ENCODE data around the gene EEF1AKMT3. TPM values are rescaled to one million over a fixed set of nuclear protein-coding genes. Genes with fewer than 3 reads are reported as not detected.

The EEF1AKMT3 gene
- total RNA-seq, 1 donor = 8.3 TPM

DNA sequence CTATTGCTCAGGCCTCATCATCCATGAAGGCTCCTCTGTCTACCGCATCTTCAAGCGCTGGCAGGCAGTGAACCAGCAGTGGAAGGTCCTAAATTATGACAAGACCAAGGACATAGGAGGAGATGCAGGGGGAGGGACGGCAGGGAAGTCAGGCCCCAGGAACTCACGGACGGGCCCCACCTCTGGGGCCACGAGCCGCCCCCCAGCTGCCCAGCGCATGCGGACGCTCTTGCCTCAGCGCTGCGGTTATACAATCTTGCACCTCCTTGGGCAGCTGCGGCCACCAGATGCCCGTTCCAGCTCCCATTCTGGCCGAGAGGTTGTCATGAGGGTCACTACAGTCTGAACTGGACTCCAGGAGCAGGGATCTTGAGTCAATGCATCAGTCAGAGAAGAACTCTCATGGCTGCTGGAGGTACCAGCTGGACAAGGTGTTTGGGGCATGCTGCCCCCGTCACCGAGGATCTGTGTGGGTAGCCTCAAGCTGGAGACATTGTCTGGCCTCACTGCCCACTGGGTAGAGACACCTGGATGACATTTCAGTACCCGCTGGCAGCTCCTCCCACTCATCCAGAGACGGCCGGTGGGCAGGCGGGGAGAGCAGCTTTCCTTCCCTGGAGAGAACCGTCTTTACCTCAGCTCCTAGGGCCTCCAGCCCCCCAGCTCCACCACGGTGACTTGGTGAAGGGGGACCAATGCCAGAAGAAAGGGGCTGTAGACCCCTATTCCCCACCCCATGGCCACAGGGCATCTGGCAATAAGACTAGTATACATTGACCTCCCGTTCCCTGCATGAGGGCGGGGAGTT is 13.7 kb upstream of the EEF1AKMT3 start:
- no peak overlapping the region for H2AFZ ChIP-seq (ENCODE audit: low read length)
- H3K27ac ChIP-seq (ENCODE audit: low read depth, low read length) = no peak overlapping the region
- no peaks in the 10 kb centered on the region for H3K4me1 ChIP-seq (ENCODE audit: insufficient read depth, low read length)
- H3K36me3 ChIP-seq (ENCODE audit: insufficient read depth, low read length) = no peaks in the 10 kb centered on the region
- no peak for TF ChIP-seq CTCF (IDR thresholded peaks at IDR 0.05; ENCODE audit: extremely low read depth, low read depth, low read length)
- no peak overlapping the region for H3K4me3 ChIP-seq (ENCODE audit: insufficient read depth, low read length)
- H3K27me3 ChIP-seq (ENCODE audit: insufficient read depth, low read length) = peaks cover 47% of the 10 kb centered on the region
- H3K79me2 ChIP-seq (ENCODE audit: insufficient read depth, low read length) = no peaks in the 10 kb centered on the region
- DNase-seq (ENCODE audit: insufficient read length, low spot score, missing footprints) = no peak
- H3K4me2 ChIP-seq (ENCODE audit: insufficient read depth, low read length) = no peak overlapping the region
- H4K20me1 ChIP-seq (ENCODE audit: insufficient read depth, low read length) = peaks cover 2% of the 10 kb centered on the region
- no peaks in the 10 kb centered on the region for H3K9me3 ChIP-seq (ENCODE audit: low read depth, low read length)

GRCh38 chr12:57759360-57759980 is 12.9 kb upstream of the EEF1AKMT3 start:
- Histone ChIP-seq H3K27ac (ENCODE audit: low read depth, low read length) (no peak overlapping the region), H3K27me3 (ENCODE audit: insufficient read depth, low read length) (peaks cover 47% of the 10 kb centered on the region), H3K4me2 (ENCODE audit: insufficient read depth, low read length) (no peak overlapping the region), H3K79me2 (ENCODE audit: insufficient read depth, low read length) (no peaks in the 10 kb centered on the region), H3K36me3 (ENCODE audit: insufficient read depth, low read length) (no peaks in the 10 kb centered on the region), H3K4me1 (ENCODE audit: insufficient read depth, low read length) (no peaks in the 10 kb centered on the region), H4K20me1 (ENCODE audit: insufficient read depth, low read length) (peaks cover 2% of the 10 kb centered on the region), H3K9me3 (ENCODE audit: low read depth, low read length) (no peaks in the 10 kb centered on the region), H3K4me3 (ENCODE audit: insufficient read depth, low read length) (no peak overlapping the region), H2AFZ (ENCODE audit: low read length) (no peak overlapping the region)
- peak; percentile 82 for DNase-seq (ENCODE audit: insufficient read length, low spot score, missing footprints)
- peak; percentile 41 for TF ChIP-seq CTCF (IDR thresholded peaks at IDR 0.05; ENCODE audit: extremely low read depth, low read depth, low read length)

- no peaks in the 10 kb centered on the region for H3K79me2 ChIP-seq (ENCODE audit: insufficient read depth, low read length)
- no peak overlapping the region for H3K4me3 ChIP-seq (ENCODE audit: insufficient read depth, low read length)
- no peaks in the 10 kb centered on the region for H3K36me3 ChIP-seq (ENCODE audit: insufficient read depth, low read length)
- DNase-seq (ENCODE audit: insufficient read length, low spot score, missing footprints) = peak; percentile 78
- H3K4me1 ChIP-seq (ENCODE audit: insufficient read depth, low read length) = peaks cover 2% of the 10 kb centered on the region
- H3K27me3 ChIP-seq (ENCODE audit: insufficient read depth, low read length) = peaks cover 53% of the 10 kb centered on the region
- H2AFZ ChIP-seq (ENCODE audit: low read length) = no peak overlapping the region
- H3K4me2 ChIP-seq (ENCODE audit: insufficient read depth, low read length) = no peak overlapping the region
- peaks cover 2% of the 10 kb centered on the region for H4K20me1 ChIP-seq (ENCODE audit: insufficient read depth, low read length)
- no peak for TF ChIP-seq CTCF (IDR thresholded peaks at IDR 0.05; ENCODE audit: extremely low read depth, low read depth, low read length)
- no peak overlapping the region for H3K27ac ChIP-seq (ENCODE audit: low read depth, low read length)
- H3K9me3 ChIP-seq (ENCODE audit: low read depth, low read length) = no peaks in the 10 kb centered on the region
These were observed 11.9 kb upstream of the EEF1AKMT3 start for GRCh38 chr12:57760347-57760982.
